Transverse colon (tissue), 4 donors: ENCODE results near the gene ULBP2. TPM values are rescaled to one million over a fixed set of nuclear protein-coding genes. Genes with fewer than 3 reads are reported as not detected.
A peak's percentile ranks its signal among the peaks of the same experiment; 100 is the strongest.
"Not testable (repeated sequence)": the region's sequence is repeated elsewhere in the genome, so short reads cannot be mapped to it uniquely, and the experiment has no call there.

ENCODE experiments used
- DNase-seq: peaks from one replicate; pipeline ENCODE4 v3.0.0-alpha.2; 2019
- H3K27ac ChIP-seq, 4 donors: fragments of 200-600 bp; sonication (generic); 2 replicates each; pipeline ENCODE4 v1.5.1; 2016 to 2018; ENCODE audit warnings: inconsistent platforms in 4 of 4
- H3K27me3 ChIP-seq: fragments of 200-600 bp; sonication (generic); 2 replicates; pipeline ENCODE4 v1.5.1; 2017; ENCODE audit warnings: inconsistent platforms
- H3K36me3 ChIP-seq, 4 donors: fragments of 200-600 bp; sonication (generic); 2 replicates each; pipeline ENCODE4 v1.5.1; 2017 to 2019; ENCODE audit warnings: inconsistent platforms in 4 of 4
- H3K4me1 ChIP-seq, 4 donors: fragments of 200-600 bp; sonication (generic); 2 replicates each; pipeline ENCODE4 v1.5.1; 2017 to 2020; ENCODE audit warnings: inconsistent platforms in 4 of 4
- H3K4me3 ChIP-seq, 4 donors: fragments of 200-600 bp; sonication (generic); 1 replicate in 1 of 4; 2 replicates in 3 of 4; pipeline versions ENCODE4 v1.5.1 to v1.6.1; 2017 to 2019; ENCODE audit warnings: inconsistent platforms in 4 of 4
- H3K9me3 ChIP-seq, 2 donors: fragments of 200-600 bp; sonication (generic); 2 replicates each; pipeline ENCODE4 v1.5.1; 2017 to 2019; ENCODE audit warnings: inconsistent platforms in 2 of 2
- CTCF ChIP-seq, 5 experiments: fragments of 200-600 bp in 3 of 5; fragments of 450-650 bp in 2 of 5; sonication (generic) in 3 of 5; IDR thresholded peaks; 1 replicate in 2 of 5; 2 replicates in 3 of 5; pipeline ENCODE4 v1.5.1; 2016 to 2017; ENCODE audit warnings: antibody characterized with exemption in 5 of 5, inconsistent platforms in 3 of 5, mild to moderate bottlenecking in 2 of 5, moderate library complexity in 1 of 5
- EP300 ChIP-seq: sonication (generic); formaldehyde crosslinking; IDR thresholded peaks from one replicate; pipeline ENCODE4 v1.6.1; 2017; ENCODE audit warnings: antibody characterized with exemption, low read depth
- POLR2A ChIP-seq: fragments of 450-650 bp; IDR thresholded peaks from one replicate; pipeline ENCODE4 v1.6.1; 2016; ENCODE audit warnings: antibody characterized with exemption, mild to moderate bottlenecking, moderate library complexity
- POLR2AphosphoS5 ChIP-seq, 3 donors: sonication (generic); formaldehyde crosslinking; IDR thresholded peaks; one replicate each; pipeline ENCODE4 v1.6.1; 2016; ENCODE audit warnings: antibody characterized with exemption in 3 of 3
- WGBS, 2 donors: methylation state at CpG; one replicate each; pipeline ENCODE4 v1.1.5; 2018; ENCODE audit warnings: low coverage in 1 of 2; 5-methylcytosine and 5-hydroxymethylcytosine counted together
- in situ Hi-C, 4 donors: fragments of 200-750 bp; cut with MboI; loops; one replicate each; pipeline versions ENCODE4 v1.15.0 to v1.15.1; 2017; ENCODE audit warnings: low sequenced_read_pairs in 3 of 4, low pct_ligation_motif_present in 1 of 4, low pct_unique_long_range_greater_than_20kb in 1 of 4
- intact Hi-C: fragments of 100-400 bp; cut with DNase I; formaldehyde crosslinking; loops from one replicate; pipeline ENCODE4 v1.15.1; 2023; ENCODE audit warnings: low total_unique reads
- total RNA-seq, 4 donors: library from RNA; depleted of rRNA; stranded (reverse); fragments of >200 nt; gene quantifications; one replicate each; pipeline ENCODE4 v1.1.0, GENCODE V29; 2016

The ULBP2 gene
- total RNA-seq, 4 donors from 2014 or later = not detected

DNA sequence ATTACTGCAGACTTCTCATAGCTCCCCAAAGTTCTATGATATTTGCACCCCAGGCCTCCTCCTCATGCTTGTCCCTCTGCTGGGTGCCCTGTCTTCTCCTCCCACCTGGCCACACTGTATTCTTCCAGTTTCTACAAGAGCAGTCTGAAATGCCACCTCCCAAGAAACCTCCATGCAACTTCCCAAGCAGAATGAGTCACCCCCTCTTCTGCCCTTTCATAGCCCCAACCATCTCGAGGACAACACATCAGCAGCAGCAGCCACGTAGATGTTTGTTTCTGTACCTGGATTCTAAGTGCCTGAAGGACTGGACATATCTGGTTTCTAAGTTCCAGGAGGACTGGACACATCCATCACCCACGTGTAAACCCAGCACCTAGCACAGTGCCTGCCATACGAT, 6.6 kb upstream of the ULBP2 start:
- in situ Hi-C loops = loop anchor here in 1 of 4 donors (10.0 kb wide), 1 partner anchor 80 kb away; no protein-coding TSS in a partner anchor
- DNase-seq = no peak
- Histone ChIP-seq H3K4me1 (peaks cover 5 to 12% (median 10%) of the 10 kb centered on the region in 4 donors), H3K27me3 (peaks cover 95% of the 10 kb centered on the region), H3K9me3 (no peaks in the 10 kb centered on the region), H3K27ac (no peak overlapping the region), H3K36me3 (no peaks in the 10 kb centered on the region), H3K4me3 (no peak overlapping the region)
- TF ChIP-seq EP300 (no peak), POLR2AphosphoS5 (IDR thresholded peaks at IDR 0.05) (no peak), CTCF (IDR thresholded peaks at IDR 0.05) (no peak), POLR2A (no peak)
- intact Hi-C loops = loop anchor here (2.0 kb wide), 1 partner anchor 82 kb away; no protein-coding TSS in a partner anchor
- 54 to 57% methylated on average over 4 of the region's 4 CpGs for WGBS, 2 donors

GRCh38 chr6:149935668-149936067, 6.1 kb upstream of the ULBP2 start:
- Histone ChIP-seq H3K36me3 (no peaks in the 10 kb centered on the region), H3K4me1 (peaks cover 5 to 12% (median 10%) of the 10 kb centered on the region in 4 donors), H3K9me3 (no peaks in the 10 kb centered on the region), H3K27me3 (peaks cover 95% of the 10 kb centered on the region), H3K27ac (no peak overlapping the region), H3K4me3 (no peak overlapping the region)
- intact Hi-C loops (loop anchor here (2.0 kb wide), 1 partner anchor 81 kb away; no protein-coding TSS in a partner anchor), in situ Hi-C loops (loop anchor here in 1 of 4 donors (10.0 kb wide), 1 partner anchor 79 kb away; no protein-coding TSS in a partner anchor)
- WGBS, 2 donors = 40 to 61% methylated on average over 1 to 2 of the region's 2 CpGs
- no peak for DNase-seq
- TF ChIP-seq CTCF (IDR thresholded peaks at IDR 0.05) = no peak
- no peak for TF ChIP-seq POLR2AphosphoS5 (IDR thresholded peaks at IDR 0.05)
- no peak for TF ChIP-seq POLR2A
- no peak for TF ChIP-seq EP300

DNA sequence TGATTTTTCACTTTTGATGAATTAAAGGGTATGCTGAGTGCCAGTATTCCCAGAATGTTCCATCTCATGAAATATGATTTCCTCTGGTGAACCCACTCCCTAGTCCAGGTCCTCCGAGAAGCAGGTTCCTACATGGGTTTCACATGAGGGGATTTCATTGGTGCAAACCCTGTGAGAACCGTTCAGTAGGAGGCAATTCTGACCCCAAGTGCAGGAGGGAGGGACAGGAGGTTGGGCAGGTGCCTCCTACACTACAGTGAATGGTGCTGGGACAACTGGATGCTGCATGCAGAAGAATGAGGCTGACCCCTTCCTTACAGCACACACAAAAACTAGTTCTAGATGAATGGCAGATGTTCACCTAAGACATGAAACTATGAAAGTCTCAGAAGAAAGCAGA, 5.1 kb upstream of the ULBP2 start:
- 17 to 34% methylated on average over 1 to 2 of the region's 2 CpGs for WGBS, 2 donors
- in situ Hi-C loops = loop anchor here in 1 of 4 donors (10.0 kb wide), 1 partner anchor 78 kb away; no protein-coding TSS in a partner anchor
- H3K9me3 ChIP-seq = no peaks in the 10 kb centered on the region
- no peak for TF ChIP-seq POLR2AphosphoS5 (IDR thresholded peaks at IDR 0.05)
- no peak for TF ChIP-seq POLR2A
- no peak for TF ChIP-seq EP300
- no peak for TF ChIP-seq CTCF (IDR thresholded peaks at IDR 0.05)
- no peak for DNase-seq
- peaks cover 95% of the 10 kb centered on the region for H3K27me3 ChIP-seq
- H3K4me1 ChIP-seq = peaks cover 6 to 23% (median 19%) of the 10 kb centered on the region in 4 donors
- intact Hi-C loops = no loop called here
- H3K27ac ChIP-seq = no peak overlapping the region
- no peaks in the 10 kb centered on the region for H3K36me3 ChIP-seq
- no peak overlapping the region for H3K4me3 ChIP-seq

DNA sequence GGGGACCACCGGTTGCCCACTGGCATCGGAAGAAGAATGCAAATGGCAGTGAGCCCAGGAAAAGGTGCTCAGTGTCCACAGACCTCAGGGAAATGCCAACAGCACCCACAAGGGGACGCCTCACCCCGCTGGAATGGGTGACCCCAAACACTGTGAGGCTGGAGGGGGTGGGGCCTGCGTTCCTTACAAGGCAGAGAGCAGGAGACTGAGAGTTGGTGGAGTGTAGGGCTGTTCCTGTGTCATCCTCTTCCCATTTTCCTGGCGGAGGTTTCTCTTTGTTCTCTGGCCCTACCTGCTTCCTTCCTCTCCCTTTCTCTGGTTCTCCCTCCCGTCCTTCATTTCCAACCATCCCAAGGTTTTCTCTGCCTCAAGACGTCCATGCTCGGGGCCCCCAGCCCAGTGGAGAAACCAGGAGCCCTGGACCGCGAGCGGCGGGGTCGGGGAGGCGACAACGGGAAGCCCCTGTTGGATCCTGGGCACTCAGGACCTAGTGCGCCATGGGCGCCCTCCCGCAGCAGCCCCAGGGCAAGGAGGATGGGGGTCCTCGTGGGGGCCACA, 3.7 kb upstream of the ULBP2 start:
- in situ Hi-C loops = loop anchor here in 1 of 4 donors (10.0 kb wide), 1 partner anchor 77 kb away; no protein-coding TSS in a partner anchor

More for the DNA sequence above, 3.7 kb upstream of the ULBP2 start:
- peaks cover 13 to 29% (median 25%) of the 10 kb centered on the region in 4 donors for H3K4me1 ChIP-seq
- H3K27ac ChIP-seq, H3K36me3 ChIP-seq, H3K9me3 ChIP-seq, intact Hi-C loops, DNase-seq: not testable (repeated sequence)
- WGBS, 2 donors = 0 to 6% methylated on average over 6 to 16 of the region's 20 CpGs
- H3K27me3 ChIP-seq = peaks cover 96% of the 10 kb centered on the region
- peak in 2 of 5 experiments; percentile 3 to 9 for TF ChIP-seq CTCF (IDR thresholded peaks at IDR 0.05)
- peak overlapping the region in 3 of 4 donors; percentile 29 to 53 (median 36) for H3K4me3 ChIP-seq
